GM19023 (cell line): ENCODE results near the gene EEFSEC.

Source experiments
- ATAC-seq: cut with Tn5 transposase; IDR thresholded peaks from one replicate; pipeline ENCODE4 v1.9.1; 2021; ENCODE audit warnings: mild to moderate bottlenecking, moderate library complexity; ENCODE audit not compliant: unreplicated experiment

Gene EEFSEC

GRCh38 chr3:128380719-128381118 lies 227.4 kb downstream of the EEFSEC start:
- no peak for ATAC-seq

- ATAC-seq = no peak
These were observed 228.3 kb downstream of the EEFSEC start for GRCh38 chr3:128381609-128382008.

GRCh38 chr3:128382221-128382807 lies 229.0 kb downstream of the EEFSEC start:
- ATAC-seq = no peak

GRCh38 chr3:128383316-128384235 lies 230.3 kb downstream of the EEFSEC start:
- no peak for ATAC-seq

GRCh38 chr3:128385080-128385832 lies 232.0 kb downstream of the EEFSEC start:
- no peak for ATAC-seq

- no peak for ATAC-seq
These were observed 235.7 kb downstream of the EEFSEC start for GRCh38 chr3:128388932-128389331.

GRCh38 chr3:128390867-128391266 lies 237.6 kb downstream of the EEFSEC start:
- no peak for ATAC-seq

- ATAC-seq = no peak
These were observed 238.7 kb downstream of the EEFSEC start for GRCh38 chr3:128392021-128392420.

GRCh38 chr3:128392818-128393544 lies 239.7 kb downstream of the EEFSEC start:
- ATAC-seq = no peak

GRCh38 chr3:128394033-128394432 lies 240.8 kb downstream of the EEFSEC start:
- ATAC-seq = no peak

GRCh38 chr3:128395046-128395445 lies 241.8 kb downstream of the EEFSEC start:
- no peak for ATAC-seq

- ATAC-seq = no peak
These were observed 242.3 kb downstream of the EEFSEC start for GRCh38 chr3:128395500-128396162.

- no peak for ATAC-seq
These were observed 244.2 kb downstream of the EEFSEC start for GRCh38 chr3:128397484-128397883.

GRCh38 chr3:128398586-128398985 lies 245.3 kb downstream of the EEFSEC start:
- ATAC-seq = no peak

GRCh38 chr3:128399221-128399915 lies 246.1 kb downstream of the EEFSEC start:
- no peak for ATAC-seq

- no peak for ATAC-seq
These were observed 247.4 kb downstream of the EEFSEC start for GRCh38 chr3:128400671-128401070.

- ATAC-seq = no peak
These were observed 249.0 kb downstream of the EEFSEC start for GRCh38 chr3:128402319-128402718.

GRCh38 chr3:128402998-128403397 lies 249.7 kb downstream of the EEFSEC start:
- no peak for ATAC-seq

- no peak for ATAC-seq
These were observed 251.2 kb downstream of the EEFSEC start for GRCh38 chr3:128404276-128405068.
